ENCODE data around the gene ALG12.

Gene ALG12

DNA sequence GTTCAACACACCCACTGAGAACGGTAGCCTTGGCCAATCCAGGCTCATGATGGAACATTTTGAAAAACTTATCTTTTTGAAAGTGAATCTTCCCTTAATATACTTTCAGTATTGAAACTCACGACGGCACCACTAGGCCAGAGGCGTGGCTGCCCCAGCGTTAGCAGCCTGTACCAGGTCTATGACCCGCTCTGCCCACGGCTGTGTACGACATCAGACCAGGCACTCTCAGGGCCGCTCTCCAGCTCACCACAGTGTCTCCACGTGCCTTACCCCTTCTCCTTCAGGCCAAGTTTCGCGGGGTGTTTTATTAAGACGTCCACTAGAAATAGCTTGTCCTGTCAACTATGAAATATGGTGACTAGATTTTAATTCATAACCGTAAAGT lies 31.2 kb downstream of the ALG12 start:
- DNase-seq (ENCODE audit: low spot score), result no peak

DNA sequence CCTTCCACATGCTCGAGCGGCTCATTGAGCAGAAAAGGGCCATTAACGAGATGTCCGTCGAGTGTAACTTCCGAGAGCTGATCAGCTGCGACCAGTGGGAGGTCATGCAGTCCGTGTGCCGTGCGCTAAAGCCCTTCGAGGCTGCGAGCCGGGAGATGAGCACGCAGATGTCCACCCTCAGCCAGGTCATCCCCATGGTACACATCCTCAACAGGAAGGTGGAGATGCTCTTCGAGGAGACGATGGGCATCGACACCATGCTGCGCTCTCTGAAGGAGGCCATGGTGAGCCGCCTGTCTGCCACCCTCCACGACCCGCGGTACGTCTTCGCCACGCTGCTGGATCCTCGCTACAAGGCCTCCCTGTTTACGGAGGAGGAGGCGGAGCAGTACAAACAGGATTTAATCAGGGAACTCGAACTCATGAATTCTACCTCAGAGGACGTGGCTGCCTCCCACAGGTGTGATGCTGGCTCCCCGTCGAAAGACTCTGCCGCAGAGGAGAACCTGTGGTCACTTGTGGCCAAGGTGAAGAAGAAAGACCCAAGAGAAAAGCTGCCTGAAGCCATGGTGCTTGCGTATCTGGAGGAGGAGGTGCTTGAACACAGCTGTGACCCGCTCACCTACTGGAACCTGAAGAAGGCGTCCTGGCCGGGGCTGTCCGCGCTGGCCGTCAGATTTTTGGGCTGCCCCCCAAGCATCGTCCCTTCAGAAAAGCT lies 31.7 kb downstream of the ALG12 start:
- DNase-seq (ENCODE audit: low spot score), result no peak

DNA sequence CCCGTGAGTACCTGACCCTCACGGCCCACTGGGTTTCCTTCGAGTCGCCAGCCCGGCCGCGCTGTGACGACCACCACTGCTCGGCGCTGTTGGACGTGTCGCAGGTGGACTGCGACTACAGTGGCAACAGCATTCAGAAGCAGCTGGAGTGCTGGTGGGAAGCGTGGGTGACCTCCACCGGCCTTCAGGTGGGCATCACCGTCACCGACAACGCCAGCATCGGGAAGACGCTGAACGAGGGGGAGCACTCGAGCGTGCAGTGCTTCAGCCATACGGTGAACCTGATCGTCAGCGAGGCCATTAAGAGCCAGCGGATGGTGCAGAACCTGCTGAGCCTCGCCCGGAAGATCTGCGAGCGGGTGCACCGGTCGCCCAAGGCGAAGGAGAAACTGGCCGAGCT lies 32.4 kb downstream of the ALG12 start:
- no peak for DNase-seq (ENCODE audit: low spot score)

DNA sequence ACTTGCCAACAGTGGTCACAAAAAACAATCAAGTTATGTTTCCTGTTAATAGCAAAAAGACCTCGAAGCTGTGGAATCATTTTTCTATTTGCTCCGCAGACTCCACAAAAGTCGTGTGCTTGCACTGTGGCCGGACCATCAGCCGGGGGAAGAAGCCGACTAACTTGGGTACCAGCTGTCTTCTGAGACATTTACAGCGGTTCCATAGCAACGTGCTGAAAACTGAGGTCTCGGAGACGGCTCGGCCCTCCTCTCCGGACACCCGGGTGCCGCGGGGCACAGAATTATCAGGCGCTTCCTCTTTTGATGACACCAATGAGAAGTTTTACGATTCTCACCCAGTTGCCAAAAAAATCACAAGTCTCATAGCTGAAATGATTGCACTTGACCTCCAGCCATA lies 33.0 kb downstream of the ALG12 start:
- no peak for DNase-seq (ENCODE audit: low spot score)

DNA sequence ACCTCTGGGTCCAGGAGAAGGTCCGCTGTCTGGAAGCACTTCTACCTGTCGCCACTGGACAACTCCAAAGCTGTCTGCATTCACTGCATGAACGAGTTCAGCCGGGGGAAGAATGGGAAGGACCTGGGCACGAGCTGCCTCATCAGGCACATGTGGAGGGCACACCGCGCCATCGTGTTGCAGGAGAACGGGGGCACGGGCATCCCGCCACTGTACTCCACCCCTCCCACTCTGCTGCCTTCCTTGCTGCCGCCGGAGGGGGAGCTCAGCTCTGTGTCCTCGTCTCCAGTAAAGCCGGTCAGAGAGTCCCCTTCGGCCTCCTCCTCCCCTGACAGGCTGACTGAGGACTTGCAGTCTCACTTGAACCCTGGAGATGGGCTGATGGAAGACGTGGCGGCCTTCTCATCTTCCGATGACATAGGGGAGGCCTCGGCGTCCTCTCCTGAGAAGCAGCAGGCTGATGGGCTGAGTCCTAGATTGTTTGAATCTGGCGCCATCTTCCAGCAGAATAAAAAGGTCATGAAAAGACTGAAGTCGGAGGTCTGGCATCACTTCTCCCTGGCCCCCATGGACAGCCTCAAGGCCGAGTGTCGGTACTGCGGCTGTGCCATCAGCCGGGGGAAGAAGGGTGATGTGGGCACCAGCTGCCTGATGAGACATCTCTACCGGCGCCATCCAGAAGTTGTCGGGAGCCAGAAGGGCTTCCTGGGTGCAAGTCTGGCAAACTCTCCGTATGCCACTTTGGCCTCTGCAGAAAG lies 33.6 kb downstream of the ALG12 start:
- no peak for DNase-seq (ENCODE audit: low spot score)

DNA sequence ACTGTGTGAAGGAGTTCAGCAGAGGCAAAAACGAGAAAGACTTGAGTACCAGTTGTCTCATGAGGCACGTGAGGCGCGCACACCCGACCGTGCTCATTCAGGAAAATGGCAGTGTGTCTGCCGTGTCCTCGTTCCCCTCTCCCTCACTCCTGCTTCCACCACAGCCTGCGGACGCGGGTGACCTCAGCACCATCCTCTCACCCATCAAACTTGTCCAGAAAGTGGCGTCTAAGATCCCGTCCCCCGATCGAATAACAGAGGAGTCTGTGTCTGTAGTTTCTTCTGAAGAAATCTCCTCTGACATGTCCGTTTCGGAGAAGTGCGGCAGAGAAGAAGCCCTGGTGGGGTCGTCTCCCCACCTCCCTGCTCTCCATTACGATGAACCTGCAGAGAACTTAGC lies 34.2 kb downstream of the ALG12 start:
- no peak for DNase-seq (ENCODE audit: low spot score)

DNA sequence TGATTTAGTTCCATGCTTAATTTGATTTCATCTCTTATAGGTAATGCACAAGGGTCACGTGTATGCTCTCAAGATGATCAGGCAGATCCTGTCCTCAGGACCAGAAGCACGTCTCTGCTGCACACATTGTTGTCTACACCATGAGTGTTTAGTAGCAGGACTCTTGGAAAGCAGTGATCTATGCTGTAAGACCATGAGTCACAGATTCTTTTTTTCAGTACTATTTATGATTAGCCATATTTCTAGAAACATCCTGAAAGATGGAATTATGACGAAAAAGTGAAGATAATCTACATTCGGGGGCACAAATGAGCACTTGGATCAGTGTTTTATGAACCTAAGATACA lies 35.0 kb downstream of the ALG12 start:
- no peak for DNase-seq (ENCODE audit: low spot score)

DNA sequence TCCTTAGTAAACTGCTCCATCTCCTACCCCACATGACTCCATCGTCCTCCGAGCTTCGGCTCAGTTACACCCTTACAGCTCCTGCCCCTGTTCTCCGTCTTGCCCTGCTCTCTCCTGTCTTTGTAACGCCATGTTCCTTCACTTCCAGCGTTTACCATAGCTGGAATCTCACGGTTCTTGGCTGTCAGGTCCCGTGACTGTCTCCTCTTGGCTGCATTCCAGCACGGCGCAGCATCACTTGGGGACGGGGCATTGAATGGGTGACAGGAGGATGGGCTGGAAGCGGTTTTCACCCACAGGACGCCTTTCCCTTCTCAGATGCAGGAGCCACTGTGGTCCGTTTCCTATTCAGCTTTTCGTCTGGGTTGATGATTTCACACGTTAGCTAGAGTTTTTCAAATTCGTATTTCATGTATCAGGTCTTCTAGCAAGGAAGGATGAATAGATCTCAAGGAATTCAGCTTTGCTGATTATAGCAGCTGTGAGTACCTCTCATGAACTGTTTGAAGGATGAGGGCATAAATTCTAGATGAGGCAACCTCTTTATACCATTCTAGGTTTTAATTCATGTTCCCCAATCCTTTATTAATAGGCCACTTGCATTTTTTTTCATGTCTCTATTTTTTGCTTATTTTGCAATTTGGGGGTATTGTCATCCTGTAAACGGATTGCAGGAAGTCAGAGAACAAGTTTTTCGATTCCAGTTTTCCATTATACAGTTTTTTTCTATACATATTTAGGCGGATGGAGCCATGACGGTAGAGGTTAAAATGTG lies 35.5 kb downstream of the ALG12 start:
- no peak for DNase-seq (ENCODE audit: low spot score)

DNA sequence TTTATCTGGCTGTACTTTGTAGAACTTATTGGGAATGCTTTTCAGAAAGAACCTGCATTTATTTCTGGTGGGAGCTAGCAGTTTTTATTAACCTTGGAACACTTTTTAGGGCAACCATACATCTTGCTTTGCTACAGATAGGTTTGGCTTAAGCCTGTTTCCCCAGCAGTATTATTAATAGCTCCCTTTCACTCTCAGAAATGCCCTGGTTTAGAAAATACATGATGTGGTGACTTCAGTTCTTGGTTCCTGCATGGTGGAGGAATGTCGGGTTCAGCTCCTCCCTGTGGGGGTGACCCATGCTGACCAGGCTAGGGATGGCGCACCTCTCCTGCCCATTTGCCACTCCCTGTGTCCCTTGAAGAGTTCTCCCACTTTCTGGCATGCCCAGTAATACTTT lies 36.4 kb downstream of the ALG12 start:
- DNase-seq (ENCODE audit: low spot score), result no peak

DNA sequence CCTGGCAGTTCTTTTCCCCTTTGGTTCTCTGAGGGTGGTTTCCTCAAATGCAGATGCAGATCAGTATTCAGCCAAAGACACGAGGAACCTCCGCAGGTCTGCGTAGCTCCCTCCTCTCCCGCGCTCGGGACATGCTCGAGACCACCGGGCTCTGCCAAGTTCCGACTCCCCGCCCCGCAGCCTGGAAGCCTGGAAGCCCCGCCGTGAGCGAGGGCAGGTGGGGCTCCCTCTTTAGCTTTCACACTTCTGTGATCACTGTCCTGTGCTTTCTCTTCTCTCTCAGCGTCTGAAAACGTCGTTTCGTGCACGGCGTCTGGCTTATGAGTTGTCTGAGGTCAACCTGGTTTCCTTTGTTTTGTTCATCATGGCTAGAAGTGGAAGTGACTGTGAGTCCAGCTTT lies 38.0 kb downstream of the ALG12 start:
- DNase-seq (ENCODE audit: low spot score), result no peak

DNA sequence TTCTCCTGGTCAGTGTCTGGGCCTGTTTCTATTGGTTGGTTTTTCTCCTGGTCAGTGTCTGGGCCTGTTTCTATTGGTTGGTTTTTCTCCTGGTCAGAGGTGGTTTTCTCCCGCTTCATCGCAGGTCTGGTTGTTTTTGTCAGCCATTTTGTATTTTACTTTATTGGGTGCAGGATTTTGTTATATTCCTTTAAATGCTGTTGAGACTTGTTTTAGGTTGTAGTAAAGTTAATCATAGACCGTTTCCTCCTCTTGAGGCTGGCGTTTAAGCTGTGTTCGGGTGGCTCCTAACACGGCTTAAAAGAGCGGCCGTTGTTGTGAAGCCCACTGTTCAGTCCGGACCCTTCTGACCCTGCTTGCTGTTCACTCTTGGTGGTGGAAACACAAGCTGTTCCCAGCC lies 38.4 kb downstream of the ALG12 start:
- no peak for DNase-seq (ENCODE audit: low spot score)

DNA sequence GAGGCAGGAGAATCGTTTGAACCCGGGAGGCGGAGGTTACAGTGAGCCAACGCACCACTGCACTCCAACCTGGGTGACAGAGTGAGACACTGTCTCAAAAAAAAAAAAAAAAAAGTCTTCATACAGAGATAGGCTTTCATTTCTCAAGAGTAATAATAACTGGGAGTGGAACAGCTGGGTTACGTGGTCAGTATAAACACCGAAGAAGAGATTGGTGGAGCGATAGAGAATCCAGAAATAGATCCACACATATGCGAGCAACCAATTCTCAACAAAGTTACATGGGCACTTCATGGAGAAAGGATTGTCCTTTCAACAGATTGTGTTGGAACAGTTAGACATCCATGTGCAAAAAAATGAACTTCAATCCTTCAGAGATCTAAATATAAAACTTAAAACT lies 40.0 kb downstream of the ALG12 start:
- no peak for DNase-seq (ENCODE audit: low spot score)

DNA sequence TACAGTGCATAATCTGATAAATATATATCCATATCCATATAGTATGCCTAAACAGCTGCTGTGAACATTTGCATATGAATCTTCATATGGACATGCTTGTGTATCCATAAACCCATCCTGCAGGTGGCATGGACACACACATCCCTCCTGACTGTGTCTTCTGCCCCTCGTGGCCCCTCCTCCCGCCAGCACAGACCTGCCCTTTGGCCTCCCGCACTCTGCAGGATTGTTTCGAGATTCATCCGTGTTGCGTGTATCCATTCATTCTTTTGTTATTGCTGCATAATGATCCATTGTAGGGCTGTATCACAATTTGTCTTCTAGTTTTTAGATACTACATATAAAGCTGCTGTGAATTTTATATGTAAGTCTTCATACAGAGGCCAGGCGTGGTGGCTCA lies 40.6 kb downstream of the ALG12 start:
- no peak for DNase-seq (ENCODE audit: low spot score)

DNA sequence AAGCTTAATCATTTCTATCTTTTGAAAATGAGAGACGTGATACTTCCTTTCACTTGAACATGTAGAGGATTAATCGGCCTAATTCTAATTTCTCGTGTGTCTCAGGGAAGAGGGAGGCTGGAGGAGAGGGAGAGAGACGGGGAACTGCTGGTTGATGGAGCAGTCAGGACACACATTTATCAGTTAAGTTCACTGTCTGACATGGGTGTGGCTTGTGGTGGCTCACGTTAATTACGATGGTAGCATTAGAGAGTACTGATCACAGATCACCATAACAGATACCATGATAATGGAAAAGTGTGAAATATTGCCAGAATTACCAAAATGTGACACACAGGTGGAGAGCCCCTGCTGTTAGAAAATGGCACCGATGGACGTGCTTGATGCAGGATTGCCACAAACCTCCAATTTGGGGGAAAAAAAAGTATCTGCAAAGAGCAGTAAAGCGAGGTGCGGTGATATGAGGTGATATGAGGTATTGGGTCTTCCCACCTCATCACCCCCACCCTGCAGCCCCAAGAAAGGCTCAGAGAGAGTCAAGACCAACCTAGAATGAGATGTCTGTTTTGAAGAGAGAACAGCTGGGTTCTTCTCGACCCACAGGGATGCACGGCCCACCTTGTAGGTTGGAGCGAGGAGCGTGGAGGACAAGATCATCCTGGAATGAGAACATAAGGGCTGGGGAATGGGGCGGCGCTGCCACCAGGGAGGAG lies 44.9 kb downstream of the ALG12 start:
- no peak for DNase-seq (ENCODE audit: low spot score)

DNA sequence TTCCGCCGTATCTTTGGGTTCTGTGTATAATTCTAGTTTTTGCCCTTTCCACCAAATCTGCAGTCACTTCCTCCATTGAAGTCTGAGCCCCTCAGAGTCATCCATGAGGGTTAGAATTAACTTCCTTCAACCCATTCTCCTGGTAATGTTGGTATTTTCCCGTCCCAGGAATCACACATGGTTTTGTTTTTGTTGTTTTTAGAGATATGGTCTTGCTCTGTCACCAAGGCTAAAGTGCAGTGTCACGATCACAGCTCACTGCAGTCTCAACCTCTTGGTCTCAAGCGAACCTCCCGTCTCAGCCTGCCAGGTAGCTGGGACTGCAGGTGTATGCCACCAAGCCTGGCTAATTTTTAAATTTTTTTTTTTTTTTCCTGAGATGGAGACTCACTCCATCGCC lies 45.9 kb downstream of the ALG12 start:
- no peak for DNase-seq (ENCODE audit: low spot score)

DNA sequence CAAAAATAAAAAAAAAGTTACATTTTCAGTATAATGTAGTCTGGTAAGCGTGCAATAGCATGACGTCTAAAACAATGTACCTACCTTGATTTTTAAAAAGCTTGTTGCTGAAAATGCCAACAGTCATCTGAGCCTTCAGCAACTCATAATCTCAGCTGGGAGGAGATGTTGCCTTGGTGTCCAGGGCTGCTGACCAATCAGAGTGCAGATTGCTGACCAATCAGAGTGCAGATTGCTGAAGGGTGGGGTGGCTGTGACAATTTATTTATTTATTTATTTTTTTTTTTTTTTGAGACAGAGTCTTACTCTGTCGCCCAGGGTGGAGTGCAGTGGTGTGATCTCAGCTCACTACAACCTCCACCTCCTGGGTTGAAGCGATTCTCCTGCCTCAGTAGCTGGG lies 46.8 kb downstream of the ALG12 start:
- no peak for DNase-seq (ENCODE audit: low spot score)

DNA sequence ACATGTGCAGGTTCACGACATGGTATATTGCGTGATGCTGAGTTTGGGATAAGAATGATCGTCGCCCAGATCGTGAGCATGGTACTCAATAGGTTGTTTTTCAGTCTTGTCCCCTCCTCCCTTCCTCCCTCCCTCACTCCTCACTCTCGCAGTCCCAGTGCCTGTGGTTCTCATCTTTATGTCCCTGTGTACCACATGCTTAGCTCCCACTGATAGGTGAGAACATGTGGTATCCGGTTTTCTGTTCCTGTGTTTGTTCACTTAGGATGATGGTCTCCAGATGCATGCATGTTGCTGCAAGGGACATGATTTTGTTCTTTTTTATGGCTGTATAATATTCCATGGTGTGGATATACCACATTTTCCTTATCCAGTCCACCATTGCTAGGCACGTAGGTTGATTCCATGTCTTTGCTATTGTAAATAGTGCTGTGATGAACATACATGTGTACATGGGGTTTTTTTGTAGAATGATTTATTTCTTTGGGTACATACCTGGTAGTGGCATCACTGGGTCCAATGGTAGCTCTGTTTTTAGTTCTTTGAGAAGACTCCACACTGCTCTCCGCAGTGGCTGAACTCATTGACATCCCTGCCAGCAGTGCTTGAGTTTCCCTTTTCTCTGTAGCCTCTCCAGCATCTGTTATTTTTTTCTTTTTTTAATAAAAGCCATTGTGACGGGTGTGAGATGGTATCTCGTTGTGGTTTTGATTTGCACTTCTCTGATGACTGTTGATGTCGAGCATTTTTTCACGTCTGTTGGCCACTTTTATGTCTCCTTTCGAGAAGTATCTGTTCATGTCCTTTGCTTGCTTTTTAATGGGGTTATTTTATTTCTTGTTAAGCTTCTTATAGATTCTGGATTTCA lies 48.2 kb downstream of the ALG12 start:
- DNase-seq (ENCODE audit: low spot score), result no peak

DNA sequence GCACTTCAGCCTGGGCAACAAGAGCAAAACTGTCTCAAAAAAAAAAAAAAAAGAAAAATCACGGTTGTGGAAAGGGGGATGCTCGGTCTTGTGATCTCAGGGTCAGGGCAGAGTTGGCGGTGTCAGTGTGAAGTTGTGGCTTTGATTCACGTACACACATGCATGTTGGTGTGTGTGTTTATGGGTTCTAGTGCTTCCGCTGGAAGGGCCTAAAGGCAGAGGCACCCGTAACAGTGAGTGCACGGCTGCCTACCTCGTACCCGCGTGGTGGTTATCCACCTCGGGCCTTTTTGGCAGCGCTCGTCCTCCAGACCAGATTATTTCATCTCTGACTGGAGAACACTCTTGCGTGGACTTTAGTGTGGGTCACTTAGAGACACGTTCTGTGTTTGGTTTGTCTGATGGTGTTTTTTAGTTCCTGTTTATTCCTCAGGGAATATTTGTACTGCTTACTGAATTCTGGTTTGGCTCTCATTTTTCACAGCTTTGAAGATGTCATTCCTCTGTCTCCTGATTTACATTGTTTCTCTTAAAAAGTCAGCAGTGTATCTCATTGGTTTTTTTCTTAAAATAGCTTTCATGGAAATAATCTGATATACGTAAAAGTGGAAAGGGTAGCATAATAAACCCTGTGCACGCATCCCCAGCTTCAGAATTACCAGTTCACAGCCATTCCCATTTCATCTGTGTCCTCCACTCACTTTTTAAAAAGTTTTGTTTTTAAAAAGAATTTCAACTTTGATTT lies 49.0 kb downstream of the ALG12 start:
- DNase-seq (ENCODE audit: low spot score), result no peak

DNA sequence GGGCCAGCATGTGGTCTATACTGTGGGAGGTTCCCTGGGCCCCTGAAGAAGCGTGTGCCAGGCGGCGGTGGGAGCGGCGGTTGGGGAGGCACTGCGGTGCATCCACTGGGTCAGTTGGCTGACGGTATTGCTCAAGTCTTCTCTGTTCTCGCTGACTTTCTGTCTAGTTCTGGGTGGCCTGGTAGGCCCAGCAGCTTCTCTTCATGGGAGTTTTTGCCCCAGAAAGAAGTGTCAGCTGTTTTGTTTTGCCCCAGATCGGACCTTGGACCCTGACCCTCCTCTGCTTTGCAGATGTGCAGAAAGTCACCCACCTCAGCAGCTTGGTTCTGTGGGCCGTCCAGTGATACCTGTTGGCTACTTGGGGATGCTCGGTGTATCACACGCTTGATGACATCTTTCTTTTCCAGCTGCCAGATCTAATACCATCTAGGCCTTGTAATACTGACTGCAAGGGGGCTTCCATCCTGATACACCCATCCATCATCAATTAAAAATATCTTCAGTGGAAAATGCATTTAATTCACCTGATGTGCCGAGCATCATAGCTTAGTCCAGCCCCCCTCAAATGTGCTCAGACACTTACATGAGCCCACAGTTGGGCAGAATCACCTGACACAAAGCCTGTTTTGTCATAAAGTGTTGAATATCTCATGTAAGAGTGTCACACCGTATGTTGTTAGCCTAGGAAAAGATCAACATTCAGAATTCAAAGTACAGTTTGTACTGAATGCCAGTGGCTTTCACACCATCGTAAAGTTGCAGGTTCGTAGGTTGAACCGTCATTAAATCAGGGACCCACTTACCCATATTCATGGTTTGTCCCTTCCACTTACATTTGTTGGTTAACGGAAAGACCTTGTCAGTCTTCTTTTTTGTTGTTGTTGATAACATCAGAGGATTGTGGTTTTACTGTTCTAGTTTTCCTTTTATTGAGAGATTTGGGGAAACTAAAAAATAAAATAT lies 50.7 kb downstream of the ALG12 start:
- DNase-seq (ENCODE audit: low spot score), result no peak

DNA sequence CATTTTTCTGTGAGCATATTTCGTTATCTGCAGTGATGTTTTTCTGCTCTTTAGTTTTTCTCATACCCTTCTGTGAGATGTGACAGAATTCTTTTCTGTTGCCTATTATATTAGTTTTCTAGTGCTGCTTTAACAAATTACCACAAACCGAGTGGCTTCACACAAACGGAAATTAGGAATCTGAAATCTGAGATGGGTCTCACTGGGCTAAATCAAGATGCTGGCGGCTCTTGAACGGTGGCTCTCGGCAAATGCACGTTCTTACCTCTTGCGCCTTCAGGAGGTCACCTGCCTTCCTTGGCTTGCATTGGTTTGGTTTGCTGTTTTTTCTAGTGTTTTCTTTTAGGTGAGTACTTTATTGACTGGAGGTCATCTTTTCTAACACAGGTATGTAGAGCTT lies 51.6 kb downstream of the ALG12 start:
- DNase-seq (ENCODE audit: low spot score), result no peak

Measured in putamen (tissue), 1 donor.